Activated CD4-positive, alpha-beta T cell treated with anti-CD3 and anti-CD28 coated beads for 48 hours (primary cell): ENCODE results near the gene RERE.
"Not testable (repeated sequence)": the region's sequence is repeated elsewhere in the genome, so short reads cannot be mapped to it uniquely, and the experiment has no call there.

Experiments
- DNase-seq: peaks from one replicate; pipeline ENCODE4 v3.0.0-alpha.2; 2020

Gene RERE

GRCh38 chr1:8598783-8599182, 218.7 kb downstream of the RERE start:
- DNase-seq = no peak

- no peak for DNase-seq
Observed at GRCh38 chr1:8598060-8598724, 219.2 kb downstream of the RERE start.

- DNase-seq = no peak
Observed at GRCh38 chr1:8597455-8597854, 220.0 kb downstream of the RERE start.

- no peak for DNase-seq
Observed at GRCh38 chr1:8595941-8596340, 221.5 kb downstream of the RERE start.

GRCh38 chr1:8595332-8595731, 222.1 kb downstream of the RERE start:
- no peak for DNase-seq

GRCh38 chr1:8593292-8593691, 224.1 kb downstream of the RERE start:
- DNase-seq = not testable (repeated sequence)

- DNase-seq = no peak
Observed at GRCh38 chr1:8591569-8591968, 225.9 kb downstream of the RERE start.

- DNase-seq = no peak
Observed at GRCh38 chr1:8590721-8591351, 226.6 kb downstream of the RERE start.

- no peak for DNase-seq
Observed at GRCh38 chr1:8589571-8589970, 227.9 kb downstream of the RERE start.

- no peak for DNase-seq
Observed at GRCh38 chr1:8587784-8588183, 229.7 kb downstream of the RERE start.

- DNase-seq = no peak
Observed at GRCh38 chr1:8586438-8586837, 231.0 kb downstream of the RERE start.

GRCh38 chr1:8584316-8584715, 233.1 kb downstream of the RERE start:
- no peak for DNase-seq

- DNase-seq = no peak
Observed at GRCh38 chr1:8583031-8583430, 234.4 kb downstream of the RERE start.

GRCh38 chr1:8580566-8580965, 236.9 kb downstream of the RERE start:
- no peak for DNase-seq

- no peak for DNase-seq
Observed at GRCh38 chr1:8578936-8579335, 238.5 kb downstream of the RERE start.

GRCh38 chr1:8578132-8578877, 239.1 kb downstream of the RERE start:
- no peak for DNase-seq

- DNase-seq = no peak
Observed at GRCh38 chr1:8574985-8575384, 242.5 kb downstream of the RERE start.

- DNase-seq = no peak
Observed at GRCh38 chr1:8572106-8572505, 245.3 kb downstream of the RERE start.

- no peak for DNase-seq
Observed at GRCh38 chr1:8571200-8571984, 246.0 kb downstream of the RERE start.

GRCh38 chr1:8570465-8570864, 247.0 kb downstream of the RERE start:
- no peak for DNase-seq

- no peak for DNase-seq
Observed at GRCh38 chr1:8569242-8569641, 248.2 kb downstream of the RERE start.

GRCh38 chr1:8568837-8569236, 248.6 kb downstream of the RERE start:
- no peak for DNase-seq

GRCh38 chr1:8567146-8567545, 250.3 kb downstream of the RERE start:
- DNase-seq = no peak
